ENCODE measurements around the gene COX15.
"Not testable (repeated sequence)": the region's sequence is repeated elsewhere in the genome, so short reads cannot be mapped to it uniquely, and the experiment has no call there.

Gene COX15

GRCh38 chr10:99732033-99732842 is at the start of gene COX15, which contains the start of gene CUTC:
Gene COX15, minus strand, starts transcription at chr10:99732127. Its CDS starts 78 bp downstream, at chr10:99732049.
Gene CUTC, plus strand, starts transcription at chr10:99732234. Its CDS starts 115 bp downstream, at chr10:99732349.
- DNase-seq (ENCODE audit: low read depth, low spot score): peak; percentile 99

GRCh38 chr10:99779335-99779734 is 47.4 kb upstream of the COX15 start:
- no peak for DNase-seq (ENCODE audit: low read depth, low spot score)

DNA sequence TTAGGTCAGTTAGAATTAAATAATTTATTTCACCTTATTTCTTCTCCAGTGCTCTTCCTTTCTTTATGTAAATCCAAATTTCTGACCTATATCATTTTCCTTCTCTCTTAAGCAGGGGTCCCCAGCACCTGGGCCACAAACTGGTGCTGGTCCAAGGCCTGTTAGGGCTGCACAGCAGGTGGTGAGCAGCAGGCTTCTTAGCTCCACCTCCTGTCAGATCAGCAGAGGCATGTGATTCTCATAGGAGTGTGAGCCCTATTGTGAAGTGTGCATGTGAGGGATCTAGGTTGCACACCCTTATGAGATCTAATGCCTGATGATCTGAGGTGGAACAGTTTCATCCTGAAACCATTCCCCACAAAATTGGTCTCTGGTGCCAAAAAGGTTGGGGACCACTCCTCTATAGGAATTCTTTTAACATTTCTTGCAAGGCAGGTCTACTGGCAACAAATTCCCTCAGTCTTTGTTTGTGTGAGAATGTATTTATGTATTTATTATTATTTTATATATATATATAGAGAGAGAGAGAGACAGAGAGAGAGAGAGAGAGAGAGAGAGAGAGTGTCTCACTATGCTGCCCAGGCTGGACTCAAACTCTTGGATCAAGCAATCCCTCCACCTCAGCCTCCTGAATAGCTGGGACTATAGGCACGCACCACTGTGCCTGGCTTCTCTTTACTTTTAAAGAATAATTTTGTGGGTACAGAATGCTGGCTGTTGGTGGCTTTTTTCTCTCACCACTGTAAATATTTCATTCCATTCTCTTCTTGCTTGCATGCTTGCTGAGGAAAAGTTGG is 46.2 kb upstream of the COX15 start:
- no peak for DNase-seq (ENCODE audit: low read depth, low spot score)

GRCh38 chr10:99775850-99776249 is 43.9 kb upstream of the COX15 start:
- no peak for DNase-seq (ENCODE audit: low read depth, low spot score)

DNA sequence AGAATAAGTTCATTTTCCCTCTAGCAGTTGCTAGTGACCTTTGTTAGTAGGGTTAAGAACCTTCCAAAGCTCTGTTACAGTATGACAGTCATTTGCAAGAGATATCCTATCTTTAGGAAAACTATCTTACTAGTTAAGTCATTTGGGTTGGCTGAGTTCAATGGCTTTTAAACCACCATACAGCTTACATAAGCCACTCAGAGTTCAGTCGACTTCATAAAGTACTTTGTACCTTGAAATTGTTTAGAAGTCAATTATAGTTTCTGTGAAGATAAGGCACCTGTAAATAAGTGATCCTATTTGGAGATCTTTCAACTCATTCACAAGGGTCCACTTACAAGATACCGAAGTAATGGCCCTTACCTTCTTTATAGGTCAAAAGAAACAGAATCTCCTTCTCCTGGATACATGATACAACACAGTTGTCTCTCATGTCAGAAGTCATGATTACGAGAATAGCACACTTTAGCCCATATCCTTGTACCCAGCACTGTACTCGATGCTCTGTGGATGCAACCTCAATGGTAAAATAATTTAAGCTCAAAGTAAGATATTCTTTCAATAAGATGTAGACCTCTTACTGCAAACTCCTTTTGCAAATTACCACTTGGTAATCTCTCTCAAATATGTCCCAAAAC is 38.6 kb upstream of the COX15 start:
- DNase-seq (ENCODE audit: low read depth, low spot score): no peak

DNA sequence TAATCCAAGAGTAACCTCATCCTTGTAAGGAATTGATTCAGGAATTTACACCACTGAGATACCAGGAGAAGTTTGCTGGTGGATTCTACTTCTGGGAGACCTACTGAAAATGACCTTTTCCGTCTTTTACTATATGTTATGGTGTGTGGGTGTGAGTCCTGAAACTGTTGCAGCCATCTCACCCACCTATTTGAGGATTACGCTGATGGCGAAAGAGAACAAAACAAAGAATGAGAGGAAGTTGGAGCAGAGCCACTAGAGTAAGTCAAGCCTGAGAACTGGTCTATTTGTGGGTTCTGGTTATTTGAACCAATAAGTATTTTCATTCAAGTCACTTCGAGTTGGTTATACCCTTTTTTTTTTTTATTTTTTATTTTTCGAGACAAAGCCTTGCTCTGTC is 37.8 kb upstream of the COX15 start:
- no peak for DNase-seq (ENCODE audit: low read depth, low spot score)

DNA sequence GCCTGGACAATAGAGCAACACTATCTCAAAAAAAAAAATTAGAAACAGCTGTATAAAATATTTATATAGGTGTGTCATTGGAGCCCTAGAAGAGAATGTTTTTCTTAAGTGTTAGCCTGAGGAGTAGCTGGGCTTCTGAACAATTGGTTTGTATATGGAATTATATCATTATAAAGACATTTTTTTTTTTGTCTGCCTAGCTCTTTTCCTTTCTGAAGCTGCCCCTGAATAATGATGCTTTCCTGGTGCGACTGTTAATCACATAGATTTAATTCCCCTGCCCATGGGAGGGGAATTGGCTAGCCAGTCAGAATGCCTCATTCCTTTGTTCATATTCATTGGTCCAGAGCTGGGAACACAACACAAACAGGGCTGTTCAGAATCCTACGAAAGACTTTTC is 36.6 kb upstream of the COX15 start:
- no peak for DNase-seq (ENCODE audit: low read depth, low spot score)

GRCh38 chr10:99767901-99768300 is 36.0 kb upstream of the COX15 start:
- DNase-seq (ENCODE audit: low read depth, low spot score): no peak

- DNase-seq (ENCODE audit: low read depth, low spot score): no peak
Observed at GRCh38 chr10:99766302-99766681, 34.4 kb upstream of the COX15 start.

DNA sequence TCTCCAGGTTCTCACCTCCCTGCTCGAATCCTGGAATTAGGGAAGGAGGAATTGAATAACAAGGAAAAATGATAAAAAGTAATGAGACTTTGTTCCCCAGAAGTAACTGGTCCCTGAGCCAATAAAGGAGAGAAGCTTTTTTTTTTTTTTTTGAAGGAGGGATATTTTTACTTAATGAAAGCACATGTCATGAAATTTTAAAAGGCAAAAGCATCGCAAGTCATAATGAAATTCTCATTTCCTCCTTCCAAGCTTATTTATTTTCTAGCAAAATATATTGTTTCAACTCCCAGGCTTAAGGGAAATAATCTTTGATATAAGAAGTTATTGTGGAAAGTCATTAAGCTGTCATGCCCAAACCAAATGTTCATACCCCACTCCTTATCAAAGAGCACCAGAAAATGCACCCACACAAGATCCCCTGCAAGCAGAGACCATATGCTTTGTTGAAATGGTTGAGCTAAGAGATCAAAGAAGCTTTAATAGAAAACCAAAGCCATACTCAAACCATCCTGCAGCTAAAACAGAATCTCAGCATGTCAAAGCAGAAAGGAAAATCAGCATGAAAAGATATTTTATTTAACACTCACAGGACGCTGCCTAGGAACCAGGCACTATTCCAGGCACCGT is 33.9 kb upstream of the COX15 start:
- no peak for DNase-seq (ENCODE audit: low read depth, low spot score)

DNA sequence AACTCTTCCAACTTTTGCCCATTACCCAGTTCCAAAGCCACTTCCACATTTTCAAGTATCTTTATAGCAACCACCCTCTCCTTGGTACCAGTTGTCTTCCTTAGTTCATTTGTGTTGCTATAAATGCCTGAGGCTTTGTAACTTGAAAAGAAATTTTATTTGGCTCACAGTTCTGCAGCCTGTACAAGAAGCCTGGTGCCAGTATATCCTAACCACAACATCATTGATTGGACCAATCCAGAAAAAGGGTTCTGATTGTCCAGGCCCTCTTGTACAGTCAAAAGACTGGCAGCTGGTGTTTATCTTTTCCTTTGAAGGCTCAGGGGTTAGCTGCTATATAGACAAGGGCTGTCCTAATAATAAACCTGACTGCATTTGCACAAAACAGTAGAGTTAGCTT is 29.4 kb upstream of the COX15 start:
- DNase-seq (ENCODE audit: low read depth, low spot score): no peak

DNA sequence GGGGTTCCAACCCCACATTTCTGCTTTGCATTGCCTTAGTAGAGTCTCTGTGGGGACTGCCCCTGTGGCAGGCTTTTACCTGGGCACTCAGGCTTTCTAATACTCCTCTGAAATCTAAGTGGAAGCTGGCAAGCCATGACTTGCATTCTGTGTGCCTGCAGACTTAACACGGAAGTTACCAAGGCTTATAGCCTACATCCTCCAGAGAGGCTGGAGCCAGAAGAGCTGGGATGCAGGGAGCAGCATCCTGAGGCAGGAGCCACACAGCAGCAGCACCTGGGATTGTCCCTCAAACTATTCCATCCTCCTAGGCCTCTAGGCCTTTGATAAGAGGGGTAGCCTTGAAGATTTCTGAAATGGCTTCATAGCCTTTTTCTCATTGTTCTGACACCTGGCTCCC is 28.4 kb upstream of the COX15 start:
- DNase-seq (ENCODE audit: low read depth, low spot score): no peak

DNA sequence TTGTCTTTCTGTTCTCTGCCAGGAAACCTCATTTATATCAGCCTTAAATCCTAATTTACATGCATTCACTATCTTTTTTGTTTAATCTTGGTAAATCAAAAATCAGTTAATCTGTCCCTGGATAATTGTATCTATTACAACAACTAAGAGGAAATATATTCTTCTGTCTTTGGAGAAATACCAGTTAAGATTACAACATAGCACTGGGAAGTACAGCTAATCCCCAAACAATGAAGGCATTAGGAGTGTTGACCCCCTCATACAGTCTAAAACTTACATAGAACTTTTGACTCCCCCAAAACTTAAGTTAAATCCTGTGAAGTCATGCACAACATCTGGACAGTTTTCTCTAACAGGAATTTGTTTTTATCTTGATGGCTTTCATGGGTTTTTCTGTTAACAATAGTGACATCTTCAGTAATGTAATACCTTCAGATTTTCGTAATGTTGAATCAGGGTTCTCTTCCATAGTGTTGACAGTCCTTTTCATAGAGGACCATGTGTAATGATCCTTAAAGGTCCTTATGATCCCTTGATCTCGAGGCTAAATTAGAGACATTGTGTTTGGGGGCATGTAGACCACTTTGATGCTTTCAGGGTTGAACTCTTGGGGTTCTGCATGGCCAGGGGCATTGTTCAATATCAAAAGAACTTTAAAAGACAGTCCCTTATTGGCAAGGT is 26.4 kb upstream of the COX15 start:
- DNase-seq (ENCODE audit: low read depth, low spot score): no peak

DNA sequence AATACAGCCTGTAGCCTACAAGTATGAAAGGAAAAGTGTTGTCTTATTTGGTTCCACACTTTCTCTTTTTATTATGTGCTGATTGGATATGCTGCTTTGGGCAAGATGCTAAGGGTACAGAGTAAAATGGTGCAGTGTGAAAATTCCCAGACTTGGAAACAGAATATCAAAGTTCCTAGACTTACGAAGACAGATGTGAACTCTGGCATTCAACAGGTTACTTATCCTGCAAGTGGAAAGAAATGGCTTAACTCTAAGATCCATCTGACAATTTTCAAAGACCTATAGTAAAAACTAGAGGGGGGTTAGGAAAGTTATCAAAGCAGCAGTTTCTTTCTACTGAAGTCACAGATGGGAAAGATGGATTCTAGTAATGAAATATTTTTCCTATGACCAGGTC is 24.2 kb upstream of the COX15 start:
- no peak for DNase-seq (ENCODE audit: low read depth, low spot score)

- no peak for DNase-seq (ENCODE audit: low read depth, low spot score)
Observed at GRCh38 chr10:99754670-99755069, 22.7 kb upstream of the COX15 start.

GRCh38 chr10:99750641-99751040 is 18.7 kb upstream of the COX15 start:
- no peak for DNase-seq (ENCODE audit: low read depth, low spot score)

GRCh38 chr10:99748823-99749451 is 17.0 kb upstream of the COX15 start:
- DNase-seq (ENCODE audit: low read depth, low spot score): no peak

DNA sequence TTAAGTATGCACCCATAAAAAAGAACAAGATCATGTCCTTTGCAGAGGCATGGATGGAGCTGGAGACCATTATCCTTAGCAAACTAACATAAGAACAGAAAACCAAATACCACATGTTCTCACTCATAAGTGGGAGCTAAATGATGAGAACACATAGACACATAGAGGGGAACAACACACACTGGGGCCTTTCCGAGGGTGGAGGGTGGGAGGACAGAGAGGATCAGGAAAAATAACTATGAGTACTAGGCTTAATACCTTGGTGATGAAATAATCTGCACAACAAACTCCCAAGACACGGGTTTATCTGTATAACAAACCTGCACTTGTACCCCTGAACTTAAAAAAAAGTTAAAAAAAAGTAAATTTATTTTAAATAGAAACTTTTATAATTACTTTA is 14.2 kb upstream of the COX15 start:
- DNase-seq (ENCODE audit: low read depth, low spot score): not testable (repeated sequence)

DNA sequence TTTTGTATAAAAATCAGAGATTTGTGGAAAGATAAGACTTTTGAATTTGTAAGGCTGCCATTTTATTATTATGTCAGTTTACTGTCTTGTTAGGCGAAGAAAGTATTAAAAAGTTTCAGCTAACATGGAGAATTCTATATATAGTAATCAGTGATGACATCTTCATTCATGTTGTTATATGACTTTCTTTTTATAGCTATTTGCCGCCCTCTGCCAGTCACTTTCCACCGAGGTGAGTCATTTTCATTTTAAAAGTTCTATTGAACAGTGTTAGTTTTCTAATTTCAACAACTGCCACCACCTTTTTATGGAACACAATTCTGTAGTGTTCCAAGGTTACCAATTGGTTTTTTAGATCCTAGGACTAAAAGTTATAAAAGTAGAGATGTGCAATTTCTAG is 11.9 kb upstream of the COX15 start:
- DNase-seq (ENCODE audit: low read depth, low spot score): no peak

- DNase-seq (ENCODE audit: low read depth, low spot score): no peak
Observed at GRCh38 chr10:99742701-99743100, 10.8 kb upstream of the COX15 start.

- no peak for DNase-seq (ENCODE audit: low read depth, low spot score)
Observed at GRCh38 chr10:99742254-99742653, 10.3 kb upstream of the COX15 start.
